DOHH2 (cell line): ENCODE measurements around the gene STX8.

Experiments
- H3F3A ChIP-seq: fragments of 200-600 bp; sonication (generic), shearing (Covaris generic); 2 replicates; pipeline ENCODE4 v1.6.0; 2016; ENCODE audit warnings: antibody characterized with exemption, mild to moderate bottlenecking; ENCODE audit not compliant: control insufficient read depth, insufficient read depth
- H3K27ac ChIP-seq: fragments of 200-600 bp; sonication (generic); 2 replicates; pipeline ENCODE4 v1.5.1; 2014; ENCODE audit warnings: low read depth, mild to moderate bottlenecking, low read length, moderate library complexity
- H3K27me3 ChIP-seq: fragments of 200-600 bp; sonication (generic); 2 replicates; pipeline ENCODE4 v1.6.1; 2014; ENCODE audit warnings: mild to moderate bottlenecking, low read length, mixed read lengths; ENCODE audit not compliant: control insufficient read depth
- H3K36me3 ChIP-seq: fragments of 200-600 bp; sonication (generic); 2 replicates; pipeline ENCODE4 v1.6.1; 2014; ENCODE audit warnings: mild to moderate bottlenecking, low read length, moderate library complexity, mixed read lengths; ENCODE audit not compliant: control insufficient read depth
- H3K4me1 ChIP-seq: fragments of 200-600 bp; sonication (generic); 2 replicates; pipeline ENCODE4 v1.6.1; 2014; ENCODE audit warnings: mild to moderate bottlenecking, low read length, mixed read lengths; ENCODE audit not compliant: control insufficient read depth
- H3K4me2 ChIP-seq: fragments of 200-600 bp; sonication (generic); 2 replicates; pipeline ENCODE4 v1.6.0; 2014; ENCODE audit warnings: mild to moderate bottlenecking, low read length, moderate library complexity
- H3K4me3 ChIP-seq: fragments of 200-600 bp; sonication (generic); 2 replicates; pipeline ENCODE4 v1.5.1; 2014; ENCODE audit warnings: mild to moderate bottlenecking, low read length, mixed read lengths
- H3K79me2 ChIP-seq: fragments of 200-600 bp; sonication (generic); 2 replicates; pipeline ENCODE4 v1.6.1; 2014; ENCODE audit warnings: mild to moderate bottlenecking, low read length, mixed read lengths; ENCODE audit not compliant: control insufficient read depth
- H3K9me2 ChIP-seq: fragments of 200-600 bp; sonication (generic); replicated peaks from 2 replicates; pipeline ENCODE4 v1.6.1; 2014; ENCODE audit warnings: mild to moderate bottlenecking, low read length, mixed read lengths; ENCODE audit not compliant: control insufficient read depth
- H3K9me3 ChIP-seq: fragments of 200-600 bp; sonication (generic); 2 replicates; pipeline ENCODE4 v1.6.1; 2014; ENCODE audit warnings: antibody characterized with exemption, low read length, mixed read lengths; ENCODE audit not compliant: control insufficient read depth, insufficient read depth
- H4K20me1 ChIP-seq: fragments of 200-600 bp; sonication (generic); 2 replicates; pipeline ENCODE4 v1.6.0; 2014; ENCODE audit warnings: low read depth, mild to moderate bottlenecking, antibody characterized with exemption, low read length, moderate library complexity; ENCODE audit not compliant: control insufficient read depth, insufficient read depth
- CTCF ChIP-seq: fragments of 200-600 bp; sonication (generic); IDR thresholded peaks from one replicate; pipeline ENCODE4 v1.5.1; 2014; ENCODE audit warnings: antibody characterized with exemption, mild to moderate bottlenecking, low read depth, low read length; ENCODE audit not compliant: poor library complexity, severe bottlenecking
- EZH2phosphoT487 ChIP-seq: fragments of 200-600 bp; sonication (generic); IDR thresholded peaks from 2 replicates; pipeline ENCODE4 v1.6.1; 2017; ENCODE audit warnings: borderline replicate concordance, mild to moderate bottlenecking, antibody characterized with exemption, low read length, moderate library complexity, mixed read lengths

STX8 gene

GRCh38 chr17:9256361-9256750 is 319.3 kb downstream of the STX8 start:
- H3K4me1 ChIP-seq, result peaks cover 24% of the 10 kb centered on the region
- no peaks in the 10 kb centered on the region for H3K9me3 ChIP-seq
- no peaks in the 10 kb centered on the region for H3F3A ChIP-seq
- H3K79me2 ChIP-seq, result no peaks in the 10 kb centered on the region
- H3K9me2 ChIP-seq, result no peaks in the 10 kb centered on the region
- H3K27ac ChIP-seq, result no peak overlapping the region
- TF ChIP-seq EZH2phosphoT487 (no peak), CTCF (no peak)
- H3K27me3 ChIP-seq, result no peaks in the 10 kb centered on the region
- H4K20me1 ChIP-seq, result 0 out of 2 replicates have a peak, but pooled peaks cover 5% of the 10 kb centered on the region
- no peaks in the 10 kb centered on the region for H3K36me3 ChIP-seq
- peak overlapping the region; percentile 74 for H3K4me2 ChIP-seq
- peak overlapping the region; percentile 48 for H3K4me3 ChIP-seq

- TF ChIP-seq CTCF (no peak), EZH2phosphoT487 (no peak)
- H3K4me1 ChIP-seq, result peaks cover 24% of the 10 kb centered on the region
- H3K27ac ChIP-seq, result no peak overlapping the region
- H3K9me3 ChIP-seq, result no peaks in the 10 kb centered on the region
- no peaks in the 10 kb centered on the region for H3F3A ChIP-seq
- no peaks in the 10 kb centered on the region for H3K9me2 ChIP-seq
- H3K79me2 ChIP-seq, result no peaks in the 10 kb centered on the region
- no peak overlapping the region for H3K4me3 ChIP-seq
- no peak overlapping the region for H3K4me2 ChIP-seq
- H3K27me3 ChIP-seq, result no peaks in the 10 kb centered on the region
- H3K36me3 ChIP-seq, result no peaks in the 10 kb centered on the region
- H4K20me1 ChIP-seq, result 0 out of 2 replicates have a peak, but pooled peaks cover 5% of the 10 kb centered on the region
These were observed 319.8 kb downstream of the STX8 start for GRCh38 chr17:9255833-9256232.

GRCh38 chr17:9254841-9255240 is 320.8 kb downstream of the STX8 start:
- Histone ChIP-seq H3K4me1 (peaks cover 24% of the 10 kb centered on the region), H3K9me3 (no peaks in the 10 kb centered on the region), H3K9me2 (no peaks in the 10 kb centered on the region), H3K27ac (no peak overlapping the region), H3K36me3 (no peaks in the 10 kb centered on the region), H3F3A (no peaks in the 10 kb centered on the region), H3K79me2 (no peaks in the 10 kb centered on the region), H3K27me3 (no peaks in the 10 kb centered on the region), H4K20me1 (0 out of 2 replicates have a peak, but pooled peaks cover 5% of the 10 kb centered on the region), H3K4me3 (no peak overlapping the region), H3K4me2 (no peak overlapping the region)
- TF ChIP-seq EZH2phosphoT487, result no peak

GRCh38 chr17:9253308-9253707 is 322.3 kb downstream of the STX8 start:
- Histone ChIP-seq H3K36me3 (no peaks in the 10 kb centered on the region), H3K4me2 (no peak overlapping the region), H3K4me3 (no peak overlapping the region), H3K9me2 (no peaks in the 10 kb centered on the region), H3K27me3 (no peaks in the 10 kb centered on the region), H3K4me1 (peaks cover 24% of the 10 kb centered on the region), H3K9me3 (no peaks in the 10 kb centered on the region), H3K27ac (no peak overlapping the region), H4K20me1 (0 out of 2 replicates have a peak, but pooled peaks cover 5% of the 10 kb centered on the region), H3F3A (no peaks in the 10 kb centered on the region), H3K79me2 (no peaks in the 10 kb centered on the region)
- TF ChIP-seq EZH2phosphoT487, result no peak
- TF ChIP-seq CTCF, result no peak
